Measurements from ENCODE around the gene S1PR3.

The S1PR3 gene

GRCh38 chr9:89039104-89039465 is 47.8 kb downstream of the S1PR3 start:
- DNase-seq = no peak

- no peak for DNase-seq
These were observed 48.4 kb downstream of the S1PR3 start for GRCh38 chr9:89039664-89040063.

DNA sequence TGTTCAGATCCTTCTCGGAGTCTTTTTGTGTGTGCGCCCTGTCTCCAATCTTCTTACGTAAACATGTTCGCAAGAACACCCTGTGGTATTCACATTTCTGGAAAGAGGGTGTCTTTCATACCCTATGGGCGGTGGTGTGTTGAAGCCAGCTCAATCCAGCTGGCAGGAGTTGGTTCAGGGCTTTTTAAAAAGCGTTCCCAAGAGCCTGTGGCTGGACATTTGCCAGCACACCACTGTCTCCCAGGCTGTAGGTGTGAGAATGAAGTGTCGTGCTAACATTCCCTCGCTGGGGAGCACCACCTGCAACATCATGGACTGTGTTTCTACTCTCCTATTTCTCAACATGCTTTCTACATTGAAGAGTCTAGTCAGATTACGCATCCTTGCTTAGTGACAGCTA is 51.7 kb downstream of the S1PR3 start:
- no peak for DNase-seq

GRCh38 chr9:89044104-89044503 is 52.8 kb downstream of the S1PR3 start:
- no peak for DNase-seq

DNA sequence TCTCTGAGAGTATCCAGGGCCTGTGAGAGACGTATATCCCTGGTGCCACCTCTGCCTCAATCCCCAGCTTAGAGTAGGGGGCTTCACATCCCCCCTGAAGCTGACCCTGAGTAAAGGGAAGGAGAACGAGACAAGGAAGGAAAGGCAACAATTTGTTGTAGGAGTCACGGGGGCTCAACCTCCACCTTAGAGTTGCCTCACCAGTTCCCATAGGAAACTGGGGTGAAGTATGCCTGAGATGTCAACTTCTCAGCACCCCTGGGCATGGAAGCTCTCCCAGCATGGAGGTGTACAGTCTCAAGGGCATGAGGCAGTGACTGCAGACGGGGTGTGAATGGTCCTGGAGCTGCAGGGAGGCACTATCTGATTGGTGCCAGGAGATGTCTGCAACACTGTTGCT is 53.6 kb downstream of the S1PR3 start:
- no peak for DNase-seq

- no peak for DNase-seq
These were observed 55.6 kb downstream of the S1PR3 start for GRCh38 chr9:89046832-89047231.

DNA sequence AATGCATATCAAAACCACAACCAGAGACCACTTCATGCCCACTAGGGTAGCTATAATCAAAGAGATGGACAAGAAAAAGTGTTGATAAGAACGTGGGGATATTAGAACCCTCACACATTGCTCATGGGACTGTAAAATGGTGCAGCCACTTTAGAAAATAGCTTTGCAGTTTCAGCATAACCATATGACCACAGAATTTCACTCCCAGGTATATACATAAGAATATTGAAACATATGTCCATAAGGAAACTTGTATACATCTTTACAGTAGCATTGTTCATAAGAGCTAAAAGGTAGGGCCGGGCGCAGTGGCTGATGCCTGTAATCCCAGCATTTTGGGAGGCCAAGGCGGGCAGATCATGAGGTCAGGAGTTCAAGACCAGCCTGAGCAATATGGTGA is 56.4 kb downstream of the S1PR3 start:
- no peak for DNase-seq

DNA sequence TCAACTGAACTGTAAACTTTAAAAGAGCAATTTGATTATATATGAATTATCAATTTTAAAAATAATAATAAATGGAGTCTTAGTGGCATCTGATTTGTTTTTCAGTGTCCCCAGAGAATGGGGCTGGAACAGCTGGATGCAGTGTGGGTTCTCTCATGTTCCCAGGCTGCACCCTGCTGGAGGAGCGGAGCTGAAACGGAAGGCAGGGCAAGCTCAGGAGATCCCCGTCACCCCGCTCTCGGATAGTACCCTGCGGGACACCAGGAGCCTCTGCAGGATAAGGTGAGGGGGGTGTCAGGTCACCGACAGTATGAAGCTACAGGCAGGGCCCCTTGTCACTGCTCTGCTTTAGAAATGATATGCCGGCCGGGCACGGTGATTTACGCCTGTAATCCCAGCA is 57.3 kb downstream of the S1PR3 start:
- no peak for DNase-seq

- no peak for DNase-seq
These were observed 58.4 kb downstream of the S1PR3 start for GRCh38 chr9:89049646-89050045.

- DNase-seq = no peak
These were observed 60.3 kb downstream of the S1PR3 start for GRCh38 chr9:89051421-89052025.

DNA sequence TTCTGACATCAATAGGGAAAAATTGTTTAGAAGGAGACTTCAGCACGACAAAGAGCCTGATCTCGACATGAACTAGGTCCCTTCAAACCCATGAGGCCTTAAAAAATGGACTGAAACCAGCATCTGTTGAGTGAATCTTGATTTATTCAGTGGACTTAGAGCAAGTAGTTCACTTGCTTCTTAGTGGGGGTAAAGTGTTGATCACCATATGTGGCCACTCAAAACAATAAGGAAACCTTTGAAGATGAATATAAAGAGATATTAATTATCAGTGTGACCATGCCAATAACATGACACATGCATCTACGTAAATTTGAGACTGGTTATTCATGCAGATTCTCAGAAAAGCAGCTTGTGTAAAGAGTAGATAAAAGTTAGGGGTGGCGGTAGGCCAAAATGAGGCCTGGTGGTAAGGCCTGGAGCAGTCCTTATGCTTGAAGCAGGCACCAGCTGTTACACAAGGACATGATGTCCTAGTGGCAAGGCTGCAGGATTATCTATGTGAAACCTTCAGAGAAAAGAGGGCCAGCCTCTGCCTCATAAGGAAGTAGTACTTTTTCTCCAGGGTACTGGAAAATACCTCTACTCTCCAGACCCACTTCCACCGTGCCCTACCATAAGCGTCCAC is 61.3 kb downstream of the S1PR3 start:
- DNase-seq = no peak

GRCh38 chr9:89053301-89053700 is 62.0 kb downstream of the S1PR3 start:
- no peak for DNase-seq

Measured in activated CD4-positive, alpha-beta T cell treated with anti-CD3 and anti-CD28 coated beads, Interleukin-10, Interleukin-2, amounts not matched to agents 100 ng/mL and 50 ng/mL, durations not matched to agents 16 hours and 8 hours (primary cell).